ENCODE measurements around the gene LTF.
"Not testable (repeated sequence)": the region's sequence is repeated elsewhere in the genome, so short reads cannot be mapped to it uniquely, and the experiment has no call there.

The LTF gene

GRCh38 chr3:46389306-46389705, 75.4 kb downstream of the LTF start:
- TF ChIP-seq CTCF (IDR thresholded peaks at IDR 0.05; ENCODE audit: insufficient read depth, low read length) (no peak), GABPA (IDR thresholded peaks at IDR 0.05; ENCODE audit: low read depth) (no peak), REST (IDR thresholded peaks at IDR 0.05; ENCODE audit: insufficient replicate concordance, low read depth) (no peak), SPI1 (IDR thresholded peaks at IDR 0.05; ENCODE audit: borderline replicate concordance, low read depth) (no peak), POLR2AphosphoS5 (IDR thresholded peaks at IDR 0.05; ENCODE audit: low read depth) (no peak)
- no peak for DNase-seq (ENCODE audit: low read depth in 1 of 2, low spot score in 1 of 2)

GRCh38 chr3:46388847-46389246, 75.9 kb downstream of the LTF start:
- not testable (repeated sequence) for H3K27me3 ChIP-seq (ENCODE audit: insufficient read depth, poor library complexity, severe bottlenecking); H3K27ac ChIP-seq (replicated peaks); DNase-seq (ENCODE audit: low read depth in 1 of 2, low spot score in 1 of 2)

More at GRCh38 chr3:46389306-46389705, 75.4 kb downstream of the LTF start:
- Histone ChIP-seq H3K27ac (replicated peaks) (no peak overlapping the region), H3K27me3 (ENCODE audit: insufficient read depth, poor library complexity, severe bottlenecking) (no peaks in the 10 kb centered on the region), H3K4me3 (replicated peaks; ENCODE audit: insufficient read depth, low read length) (no peak overlapping the region)

GRCh38 chr3:46386205-46386604, 78.5 kb downstream of the LTF start:
- H3K4me3 ChIP-seq (replicated peaks; ENCODE audit: insufficient read depth, low read length): no peak overlapping the region
- no peaks in the 10 kb centered on the region for H3K27me3 ChIP-seq (ENCODE audit: insufficient read depth, poor library complexity, severe bottlenecking)
- DNase-seq (ENCODE audit: low read depth in 1 of 2, low spot score in 1 of 2): no peak
- no peak overlapping the region for H3K27ac ChIP-seq (replicated peaks)
- TF ChIP-seq CTCF (IDR thresholded peaks at IDR 0.05; ENCODE audit: insufficient read depth, low read length): no peak
- no peak for TF ChIP-seq REST (IDR thresholded peaks at IDR 0.05; ENCODE audit: insufficient replicate concordance, low read depth)
- no peak for TF ChIP-seq SPI1 (IDR thresholded peaks at IDR 0.05; ENCODE audit: borderline replicate concordance, low read depth)
- TF ChIP-seq GABPA (IDR thresholded peaks at IDR 0.05; ENCODE audit: low read depth): no peak
- no peak for TF ChIP-seq POLR2AphosphoS5 (IDR thresholded peaks at IDR 0.05; ENCODE audit: low read depth)

More at GRCh38 chr3:46388847-46389246, 75.9 kb downstream of the LTF start:
- H3K4me3 ChIP-seq (replicated peaks; ENCODE audit: insufficient read depth, low read length): not testable (repeated sequence)

All from HL-60 (cell line).